ENCODE results near the gene MPLKIP.
"Not testable (repeated sequence)": the region's sequence is repeated elsewhere in the genome, so short reads cannot be mapped to it uniquely, and the experiment has no call there.

The MPLKIP gene

DNA sequence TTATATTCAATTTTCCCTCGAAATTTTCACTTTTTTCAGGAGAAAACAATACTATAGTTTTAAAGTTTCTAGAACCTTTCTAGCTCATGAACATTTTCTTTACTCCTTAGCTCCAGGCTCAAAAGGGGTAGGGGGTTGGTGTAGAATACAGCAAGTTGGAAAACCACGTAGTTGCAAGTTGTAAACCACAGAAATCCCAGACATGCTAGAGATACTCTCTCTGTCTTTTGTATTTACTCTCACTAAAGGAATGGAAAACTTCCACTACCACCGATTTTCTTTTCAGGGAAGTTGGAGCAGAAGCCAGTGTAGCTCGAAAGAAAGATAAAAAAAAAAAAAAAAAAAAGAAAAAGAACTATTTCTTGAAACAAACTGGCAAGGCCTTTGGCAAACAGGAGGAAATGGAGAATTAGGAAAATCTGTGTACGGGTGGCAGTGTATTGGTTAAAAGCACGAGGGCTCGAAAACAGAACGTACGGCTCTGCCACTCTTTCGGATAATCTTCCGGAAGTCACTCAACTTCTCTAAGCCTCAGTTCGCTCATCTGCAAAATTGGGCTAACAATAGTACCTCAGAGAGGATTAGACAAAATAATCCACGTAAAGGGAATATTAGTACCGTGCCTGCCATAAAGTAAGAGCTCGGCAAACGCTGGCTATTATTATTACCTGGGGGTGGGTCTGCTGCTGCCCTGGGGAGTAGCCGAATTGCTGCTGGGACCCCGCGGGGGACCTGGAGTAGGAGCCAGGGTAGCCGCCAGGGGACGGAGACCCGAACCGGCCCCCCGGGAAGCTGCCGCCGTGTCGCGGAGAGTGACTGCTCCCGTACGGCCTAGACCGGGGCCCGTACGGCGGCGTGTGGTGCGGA, 628 bp downstream of the MPLKIP start:
- no peak for DNase-seq (ENCODE audit: low read depth, low spot score)

DNA sequence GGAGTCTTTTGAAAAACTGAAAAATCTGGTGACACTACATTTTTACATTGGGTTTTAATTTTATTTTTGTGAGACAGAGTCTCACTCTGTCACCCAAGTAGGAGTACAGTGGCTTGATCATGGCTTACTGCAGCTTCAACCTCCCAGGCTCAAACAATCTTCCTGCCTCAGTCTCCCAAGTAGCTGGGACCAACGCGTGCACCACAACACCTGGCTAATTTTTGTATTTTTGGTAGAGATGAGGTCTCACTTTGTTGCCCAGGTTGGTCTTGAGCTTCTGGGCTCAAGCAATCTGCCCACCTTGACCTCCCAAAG, 11.5 kb downstream of the MPLKIP start:
- DNase-seq (ENCODE audit: low read depth, low spot score) = no peak

DNA sequence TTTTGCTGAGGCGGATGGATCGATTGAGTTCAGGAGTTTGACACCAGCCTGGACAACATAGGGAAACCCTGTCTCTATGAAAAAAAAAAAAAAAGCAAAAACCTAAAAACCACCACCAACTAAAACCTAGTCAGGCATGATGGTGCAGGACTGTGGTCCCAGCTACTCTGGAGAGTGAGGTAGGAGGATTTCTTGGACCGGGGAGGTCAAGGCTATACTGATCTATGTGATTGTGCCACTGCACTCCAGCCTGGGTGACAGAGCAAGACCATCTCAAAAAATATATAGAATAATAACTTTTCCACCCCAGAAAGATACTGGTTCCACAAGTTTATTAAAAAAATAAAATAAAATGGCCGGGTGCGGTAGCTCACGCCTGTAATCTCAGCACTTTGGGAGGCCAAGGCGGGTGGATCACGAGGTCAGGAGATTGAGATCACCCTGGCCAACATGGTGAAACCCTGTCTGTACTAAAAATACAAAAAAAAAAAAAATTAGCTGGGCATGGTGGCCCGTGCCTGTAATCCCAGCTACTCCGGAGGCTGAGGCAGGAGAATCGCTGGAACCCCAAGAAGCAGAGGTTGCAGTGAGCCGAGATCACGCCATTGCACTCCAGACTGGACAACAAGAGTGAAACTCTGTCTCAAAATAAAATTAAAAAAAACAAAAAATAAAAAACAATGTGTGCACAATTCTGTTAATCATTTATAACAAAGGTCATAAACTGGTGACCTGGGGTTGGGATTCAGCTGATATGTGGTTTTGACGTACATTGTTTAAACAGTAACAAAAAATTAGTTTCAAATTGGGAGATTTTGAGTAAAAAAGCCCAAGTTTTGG, 12.1 kb downstream of the MPLKIP start:
- DNase-seq (ENCODE audit: low read depth, low spot score) = not testable (repeated sequence)

GRCh38 chr7:40120020-40120419, 14.4 kb downstream of the MPLKIP start:
- DNase-seq (ENCODE audit: low read depth, low spot score) = no peak

DNA sequence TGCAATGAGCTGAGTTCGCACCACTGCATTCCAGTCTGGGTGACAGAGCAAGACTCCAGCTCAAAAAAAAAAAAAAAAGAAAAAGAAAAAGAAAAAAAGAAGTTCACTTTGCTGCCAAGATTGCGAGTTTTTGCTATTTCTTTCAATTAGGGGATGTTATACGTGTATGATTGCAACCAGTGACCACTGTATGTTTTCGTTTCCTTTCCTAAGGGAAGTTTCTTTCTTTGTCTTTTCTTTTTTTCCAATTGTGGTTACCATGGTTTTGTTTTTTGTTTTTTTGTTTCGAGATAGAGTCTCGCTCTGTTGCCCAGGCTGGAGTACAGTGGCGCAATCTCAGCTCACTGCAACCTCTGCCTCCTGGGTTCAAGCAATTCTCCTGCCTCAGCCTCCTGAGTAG, 16.2 kb downstream of the MPLKIP start:
- DNase-seq (ENCODE audit: low read depth, low spot score) = not testable (repeated sequence)

- DNase-seq (ENCODE audit: low read depth, low spot score) = not testable (repeated sequence)
These were observed 17.2 kb downstream of the MPLKIP start for GRCh38 chr7:40117199-40117598.

- no peak for DNase-seq (ENCODE audit: low read depth, low spot score)
These were observed 18.5 kb downstream of the MPLKIP start for GRCh38 chr7:40115936-40116335.

DNA sequence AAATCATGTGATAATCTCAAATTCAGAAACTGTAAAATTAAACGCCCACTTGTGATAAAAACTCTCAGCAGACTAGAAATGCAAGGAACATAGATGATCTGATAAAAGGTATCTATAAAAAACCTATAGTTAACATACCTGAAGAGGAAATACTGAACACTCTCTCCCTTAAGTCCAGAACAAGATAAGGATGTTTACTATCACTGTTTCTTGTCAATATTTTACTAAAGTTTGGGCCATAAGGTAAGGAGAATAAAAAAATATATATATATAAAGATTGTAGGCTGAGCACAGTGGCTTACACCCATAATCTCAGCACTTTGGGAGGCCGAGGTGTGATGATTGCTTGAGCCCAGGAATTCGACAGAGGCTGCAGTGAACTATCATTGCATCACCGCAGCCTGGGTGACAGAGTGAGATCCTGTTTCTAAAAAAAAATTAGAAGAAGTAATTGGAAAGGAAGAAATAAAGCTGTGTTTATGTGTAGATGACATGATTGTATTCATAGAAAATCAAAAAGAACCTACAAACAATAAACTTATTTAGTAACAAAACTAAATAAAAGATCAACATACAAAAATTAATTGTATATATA, 28.4 kb downstream of the MPLKIP start:
- no peak for DNase-seq (ENCODE audit: low read depth, low spot score)

- no peak for DNase-seq (ENCODE audit: low read depth, low spot score)
These were observed 31.5 kb downstream of the MPLKIP start for GRCh38 chr7:40102897-40103296.

DNA sequence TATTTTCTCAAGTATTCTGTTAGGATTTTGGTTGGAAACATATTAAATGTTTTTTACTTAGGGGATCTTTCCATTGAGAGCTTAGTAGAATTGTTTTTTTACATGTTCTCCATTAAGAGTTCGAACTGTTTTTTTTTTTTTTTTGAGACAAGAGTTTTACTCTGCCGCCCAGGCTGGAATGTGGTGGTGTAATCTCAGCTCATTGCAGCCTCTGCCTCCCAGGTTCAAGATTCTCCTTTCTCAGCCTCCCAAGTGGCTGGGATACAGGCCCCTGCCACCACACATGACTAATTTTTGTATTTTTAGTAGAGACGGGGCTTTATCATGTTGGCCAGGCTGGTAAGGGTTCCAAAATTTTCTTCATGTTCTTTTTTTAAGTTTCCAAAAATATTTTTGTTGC, 33.2 kb downstream of the MPLKIP start:
- no peak for DNase-seq (ENCODE audit: low read depth, low spot score)

DNA sequence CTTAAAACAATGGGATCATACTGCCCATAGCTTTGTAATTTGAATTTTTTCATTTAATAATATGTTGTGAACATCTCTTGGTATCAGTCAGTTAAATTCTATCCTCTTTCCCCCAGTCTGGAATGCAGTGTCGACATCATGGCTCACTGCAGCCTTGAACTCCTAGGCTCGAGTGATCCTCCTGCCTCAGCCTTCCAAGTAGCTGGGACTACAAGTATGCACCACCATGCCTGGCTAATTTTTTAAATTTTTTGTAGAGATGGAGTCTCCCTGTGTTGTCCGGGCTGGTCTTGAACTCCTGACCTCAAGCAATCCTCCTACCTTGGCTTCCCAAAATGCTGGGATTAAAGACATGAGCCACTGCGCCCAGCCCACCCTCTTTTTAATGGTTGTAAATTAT, 34.6 kb downstream of the MPLKIP start:
- DNase-seq (ENCODE audit: low read depth, low spot score) = no peak

DNA sequence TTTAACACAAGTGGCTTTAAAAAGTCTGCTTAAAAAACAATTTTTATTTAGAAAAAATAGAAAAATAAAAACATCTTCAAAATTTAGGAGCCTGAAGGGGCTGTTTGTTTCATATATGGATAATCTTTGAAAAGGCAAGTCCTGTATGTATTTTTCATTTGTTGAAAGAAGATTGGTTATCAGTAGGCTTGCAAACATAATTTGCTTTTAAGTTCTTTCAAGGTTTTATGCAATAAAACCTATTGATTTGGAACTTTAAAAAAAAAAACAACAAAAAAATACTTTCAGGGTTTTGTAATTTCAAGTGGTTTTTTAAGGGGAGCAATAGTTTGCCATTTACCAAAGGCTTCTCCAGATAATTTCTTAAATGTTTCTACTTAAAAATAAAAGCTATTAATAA, 35.6 kb downstream of the MPLKIP start:
- no peak for DNase-seq (ENCODE audit: low read depth, low spot score)

- DNase-seq (ENCODE audit: low read depth, low spot score) = no peak
These were observed 36.7 kb downstream of the MPLKIP start for GRCh38 chr7:40097728-40098127.

DNA sequence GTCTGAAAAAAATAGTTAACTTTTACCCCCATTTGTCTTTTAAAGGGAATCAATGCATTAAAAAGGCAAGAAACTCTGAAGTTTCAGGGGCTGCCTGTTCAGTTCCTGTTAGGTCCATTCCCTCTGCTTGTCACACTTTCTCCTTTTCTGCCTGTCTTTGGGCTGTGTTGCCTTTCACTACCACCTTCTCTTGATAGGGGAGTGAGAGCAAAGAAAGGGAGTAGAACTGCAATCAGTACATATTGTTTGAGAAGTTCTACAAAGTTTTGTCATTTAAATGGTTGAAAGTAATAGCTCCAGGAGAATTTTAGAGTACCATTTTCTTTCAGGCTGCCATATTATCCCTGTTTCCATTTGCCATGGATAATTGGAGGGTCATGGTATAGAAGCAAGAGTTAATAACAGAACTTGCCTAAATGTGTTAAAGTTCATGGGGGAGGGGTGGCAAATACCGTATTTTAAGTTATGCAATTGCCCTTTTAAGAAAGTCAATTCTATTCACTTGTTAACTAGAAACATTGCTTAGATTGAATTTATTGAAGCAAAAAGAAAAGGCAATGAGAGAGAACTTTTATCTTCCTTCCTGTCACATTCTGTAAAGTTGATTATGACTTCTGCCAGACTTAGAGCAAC, 38.6 kb downstream of the MPLKIP start:
- DNase-seq (ENCODE audit: low read depth, low spot score) = no peak

DNA sequence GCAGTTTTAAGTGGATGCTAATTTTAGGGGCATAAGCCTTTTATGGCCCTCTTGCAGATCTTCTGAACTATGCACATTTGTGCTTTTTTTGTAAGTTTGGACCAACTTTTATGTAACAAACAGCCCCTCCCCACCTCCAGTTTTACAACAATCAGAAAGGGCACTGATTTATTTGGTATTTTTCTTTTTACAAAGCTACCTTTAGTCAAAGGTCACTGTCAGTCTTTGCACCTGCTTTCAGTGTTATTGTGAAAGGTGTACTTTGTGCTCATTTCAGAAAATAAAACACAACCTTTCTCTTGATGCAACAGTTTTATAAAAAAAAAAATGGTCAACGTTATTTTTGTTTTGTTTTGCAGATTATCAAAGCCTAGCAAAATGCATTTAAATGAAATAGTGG, 39.2 kb downstream of the MPLKIP start:
- DNase-seq (ENCODE audit: low read depth, low spot score) = no peak

GRCh38 chr7:40093631-40094350, 40.6 kb downstream of the MPLKIP start:
- no peak for DNase-seq (ENCODE audit: low read depth, low spot score)

GRCh38 chr7:40092182-40092581, 42.2 kb downstream of the MPLKIP start:
- no peak for DNase-seq (ENCODE audit: low read depth, low spot score)

DNA sequence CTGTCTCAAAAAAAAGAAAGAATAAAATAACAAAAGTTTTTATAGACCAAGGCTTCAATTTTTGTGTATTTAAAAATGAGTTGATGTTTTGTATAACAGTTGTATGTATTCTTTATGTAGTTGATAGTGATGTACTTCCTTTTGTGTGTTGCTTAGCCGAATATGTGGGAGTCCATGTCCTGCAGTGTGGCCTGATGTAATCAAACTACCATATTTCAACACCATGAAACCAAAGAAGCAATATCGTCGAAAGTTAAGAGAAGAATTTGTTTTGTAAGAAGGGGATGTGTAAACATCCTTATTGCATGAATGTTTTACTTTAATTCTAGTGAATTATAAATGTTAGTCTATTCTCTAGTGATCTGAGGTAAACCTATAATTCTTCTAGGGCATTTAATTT, 56.6 kb downstream of the MPLKIP start:
- DNase-seq (ENCODE audit: low read depth, low spot score) = no peak
